K562 (cell line): ENCODE measurements around the gene KLK14. TPM values are rescaled to one million over a fixed set of nuclear protein-coding genes. Genes with fewer than 3 reads are reported as not detected.

Experiments used
- CCNT2 ChIP-seq: IDR thresholded peaks from 2 replicates; pipeline ENCODE4 v1.6.1; 2011; ENCODE audit warnings: borderline replicate concordance, low read depth, mild to moderate bottlenecking, moderate library complexity, mixed read lengths, low read length; ENCODE audit not compliant: insufficient read length; ENCODE audit errors: extremely low read depth
- FOSL1 ChIP-seq: fragments of 200-800 bp; sonication (Bioruptor generic); conservative IDR thresholded peaks from 2 replicates; pipeline ENCODE4 v1.6.1; 2016; ENCODE audit warnings: missing genetic modification characterization, missing compliant biosample characterization
- MGA ChIP-seq: fragments of 450-650 bp; IDR thresholded peaks from 2 replicates; pipeline ENCODE4 v1.6.1; 2016; ENCODE audit warnings: mild to moderate bottlenecking, moderate library complexity
- MTA1 ChIP-seq: fragments of 450-650 bp; IDR thresholded peaks from 2 replicates; pipeline ENCODE4 v1.6.1; 2017; ENCODE audit warnings: borderline replicate concordance
- MXD1 ChIP-seq: fragments of 250-450 bp; sonication (Bioruptor Pico); IDR thresholded peaks from 2 replicates; pipeline ENCODE4 v1.8.0; 2021; ENCODE audit warnings: borderline replicate concordance, mild to moderate bottlenecking, moderate library complexity; ENCODE audit not compliant: poor library complexity, severe bottlenecking
- PHB ChIP-seq: fragments of 250-450 bp; sonication (Bioruptor Pico); IDR thresholded peaks from 2 replicates; pipeline ENCODE4 v1.5.0; 2021
- PREB ChIP-seq: sonication (generic); formaldehyde crosslinking; IDR thresholded peaks from 2 replicates; pipeline ENCODE4 v1.8.1; 2023; ENCODE audit warnings: mild to moderate bottlenecking, missing genetic modification reagents
- STAG1 ChIP-seq: sonication (generic); formaldehyde crosslinking; IDR thresholded peaks from 2 replicates; pipeline ENCODE4 v1.5.0; 2020; ENCODE audit warnings: missing genetic modification reagents, borderline replicate concordance
- ZKSCAN1 ChIP-seq: fragments of 150-350 bp; IDR thresholded peaks from 2 replicates; pipeline ENCODE4 v1.6.1; 2016; ENCODE audit warnings: low read depth, low read length
- ZNF224 ChIP-seq: sonication (generic); formaldehyde crosslinking; IDR thresholded peaks from 2 replicates; pipeline ENCODE4 v1.8.0; 2022; ENCODE audit warnings: mild to moderate bottlenecking, missing genetic modification reagents
- ZNF347 ChIP-seq: fragments of 450-650 bp; formaldehyde crosslinking; IDR thresholded peaks from 2 replicates; pipeline ENCODE4 v1.4.0; 2020; ENCODE audit warnings: low read depth, mild to moderate bottlenecking, moderate library complexity
- ZNF395 ChIP-seq: fragments of 200-800 bp; sonication (Bioruptor generic); IDR thresholded peaks from 2 replicates; pipeline ENCODE4 v1.6.1; 2017; ENCODE audit warnings: missing genetic modification characterization, missing compliant biosample characterization
- polyA plus RNA-seq, 8 experiments: library from polyadenylated mRNA; depleted of rRNA in 4 of 8; stranded (reverse) in 5 of 8; unstranded in 3 of 8; fragments of >200 nt; fragmentation: Nextera tagmentation in 2 of 8; fragmentation: Illumina TruSeq in 1 of 8; extraction: Ambion mirVana in 2 of 8; extraction: Trizol in 1 of 8; gene quantifications; 2 replicates each; pipeline versions ENCODE4 v1.2.1 to v1.2.3, GENCODE V29; 2011 to 2014; ENCODE audit warnings: inconsistent platforms in 1 of 8, missing spikeins in 1 of 8
- total RNA-seq, 7 experiments: library from RNA; depleted of rRNA in 6 of 7; stranded (reverse); fragments of >200 nt in 6 of 7; fragmentation: Illumina TruSeq in 2 of 7; extraction: Trizol in 2 of 7; gene quantifications; 2 replicates each; pipeline versions ENCODE4 v1.2.1 to v1.2.3, GENCODE V29; 2011 to 2021; ENCODE audit warnings: low replicate concordance in 1 of 7

KLK14 gene
- total and polyA plus RNA-seq, 9 of the 15 experiments (the other 6 are each of a cell fraction or from before 2014, with no cell fraction given), result not detected

DNA sequence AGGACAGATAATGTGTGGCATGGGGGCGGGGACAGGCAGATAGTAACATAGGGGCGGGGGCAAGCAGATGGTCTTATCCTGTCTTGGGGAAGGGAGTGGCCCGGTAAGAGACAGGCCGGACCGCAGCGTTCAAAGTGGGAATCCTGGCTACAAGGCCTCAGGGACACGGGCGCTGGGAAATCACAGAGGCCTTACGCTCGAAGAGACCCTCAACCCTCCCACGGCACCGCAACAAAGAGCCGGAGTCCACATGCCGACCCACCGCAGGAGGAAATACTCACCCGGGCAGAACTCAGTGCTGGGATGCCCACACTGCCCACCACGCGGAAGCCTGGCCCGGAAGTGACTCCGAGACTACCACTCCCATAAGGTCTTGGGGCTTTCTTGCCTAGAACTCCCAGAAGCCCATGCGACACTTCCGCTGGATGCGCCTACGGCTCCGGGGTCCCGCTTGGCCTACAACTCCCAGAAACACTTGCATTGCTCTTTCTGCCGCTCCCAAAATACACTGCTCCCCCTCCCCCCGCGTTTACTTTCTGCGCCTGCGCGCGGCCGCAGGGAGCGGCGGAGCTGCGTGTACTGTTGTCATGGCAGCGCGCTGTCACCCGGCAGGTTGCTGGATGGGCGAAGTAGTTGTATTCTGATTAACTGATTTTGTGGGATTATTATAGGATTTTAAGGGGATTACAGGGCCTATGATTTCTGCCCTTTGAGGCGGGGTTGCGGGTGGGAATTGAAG is 25.5 kb upstream of the KLK14 start, which contains the start of gene CTU1 (continued):
- peak; percentile 88 for TF ChIP-seq ZNF395 (CRISPR knock-in tag)
- no peak for TF ChIP-seq ZNF347 (CRISPR knock-in tag)
- peak; percentile 17; the same call in 1 of the 2 replicates for TF ChIP-seq PREB (CRISPR knock-in tag)
- TF ChIP-seq MXD1 (CRISPR knock-in tag), result peak; percentile 81
- TF ChIP-seq STAG1, result no peak
- TF ChIP-seq PHB (CRISPR knock-in tag), result no peak
- no peak for TF ChIP-seq ZNF224 (CRISPR knock-in tag)
- peak; percentile 20 for TF ChIP-seq CCNT2
- TF ChIP-seq MGA, result no peak
- TF ChIP-seq ZKSCAN1, result no peak
- peak; percentile 55 for TF ChIP-seq FOSL1 (tag)
- TF ChIP-seq MTA1, result no peak
